Stimulated activated CD4-positive, alpha-beta T cell treated with anti-CD3 and anti-CD28 coated beads, Interleukin-2, amount 100 ng/mL, for 48 hours (primary cell): ENCODE results near the gene CIBAR2.
A peak's percentile ranks its signal among the peaks of the same experiment; 100 is the strongest.
"Not testable (repeated sequence)": the region's sequence is repeated elsewhere in the genome, so short reads cannot be mapped to it uniquely, and the experiment has no call there.

Experiments
- DNase-seq, 2 donors: peaks; one replicate each; pipeline ENCODE4 v3.0.0-alpha.2; 2020

CIBAR2 gene

GRCh38 chr16:85127379-85127723, 15.1 kb upstream of the CIBAR2 start:
- DNase-seq, result no peak

- DNase-seq, result peak in 1 of 2 donors; percentile 10
Observed at GRCh38 chr16:85126705-85127378, 14.6 kb upstream of the CIBAR2 start.

- DNase-seq, result no peak
Observed at GRCh38 chr16:85126394-85126704, 14.1 kb upstream of the CIBAR2 start.

- DNase-seq, result no peak
Observed at GRCh38 chr16:85125570-85126393, 13.5 kb upstream of the CIBAR2 start.

- DNase-seq, result no peak
Observed at GRCh38 chr16:85124636-85125346, 12.5 kb upstream of the CIBAR2 start.

GRCh38 chr16:85123891-85124635, 11.8 kb upstream of the CIBAR2 start:
- no peak for DNase-seq

- not testable (repeated sequence) for DNase-seq
Observed at GRCh38 chr16:85123441-85123840, 11.2 kb upstream of the CIBAR2 start.

- no peak for DNase-seq
Observed at GRCh38 chr16:85120006-85120340, 7.7 kb upstream of the CIBAR2 start.

GRCh38 chr16:85117418-85117817, 5.1 kb upstream of the CIBAR2 start:
- DNase-seq, result no peak

- peak; percentile 91 to 93 for DNase-seq
Observed at GRCh38 chr16:85114909-85115567, 2.8 kb upstream of the CIBAR2 start.

GRCh38 chr16:85113913-85114312, 1.6 kb upstream of the CIBAR2 start:
- no peak for DNase-seq

GRCh38 chr16:85113168-85113733, 979 bp upstream of the CIBAR2 start:
- DNase-seq, result no peak

GRCh38 chr16:85111184-85111583, 1.1 kb downstream of the CIBAR2 start:
- no peak for DNase-seq

- no peak for DNase-seq
Observed at GRCh38 chr16:85110105-85110504, 2.2 kb downstream of the CIBAR2 start.

GRCh38 chr16:85107532-85107931, 4.7 kb downstream of the CIBAR2 start:
- no peak for DNase-seq

GRCh38 chr16:85107083-85107482, 5.2 kb downstream of the CIBAR2 start:
- DNase-seq, result no peak

GRCh38 chr16:85105475-85105874, 6.8 kb downstream of the CIBAR2 start:
- no peak for DNase-seq

- peak in 1 of 2 donors; percentile 10 for DNase-seq
Observed at GRCh38 chr16:85104821-85105391, 7.4 kb downstream of the CIBAR2 start.

GRCh38 chr16:85104147-85104546, 8.1 kb downstream of the CIBAR2 start:
- DNase-seq, result no peak

- DNase-seq, result no peak
Observed at GRCh38 chr16:85103114-85104079, 8.9 kb downstream of the CIBAR2 start.
